IPS-20b (cell line): ENCODE results near the gene VSNL1.

Experiments
- H3K27ac ChIP-seq: one replicate; pipeline ENCODE4 v1.5.1; 2013; ENCODE audit warnings: low read length
- H3K27me3 ChIP-seq: 2 replicates; pipeline ENCODE4 v1.6.1; 2013; ENCODE audit warnings: mild to moderate bottlenecking, low read length, inconsistent platforms; ENCODE audit not compliant: insufficient read depth
- H3K36me3 ChIP-seq: 2 replicates; pipeline ENCODE4 v1.6.1; 2013; ENCODE audit warnings: low read depth, mild to moderate bottlenecking, inconsistent platforms, low read length, moderate library complexity; ENCODE audit not compliant: insufficient read depth
- H3K4me1 ChIP-seq: 2 replicates; pipeline ENCODE4 v1.6.1; 2013; ENCODE audit warnings: mild to moderate bottlenecking, control low read depth, inconsistent platforms, low read length, moderate library complexity; ENCODE audit not compliant: insufficient read depth
- H3K4me3 ChIP-seq: 2 replicates; pipeline ENCODE4 v1.5.1; 2013; ENCODE audit warnings: mild to moderate bottlenecking, low read length, inconsistent platforms
- H3K9ac ChIP-seq: 2 replicates; pipeline ENCODE4 v1.6.1; 2013; ENCODE audit warnings: low read depth, mild to moderate bottlenecking, inconsistent platforms, low read length, moderate library complexity
- H3K9me3 ChIP-seq: 2 replicates; pipeline ENCODE4 v1.6.1; 2013; ENCODE audit warnings: mild to moderate bottlenecking, low read depth, low read length, inconsistent platforms; ENCODE audit not compliant: insufficient read depth

The VSNL1 gene

DNA sequence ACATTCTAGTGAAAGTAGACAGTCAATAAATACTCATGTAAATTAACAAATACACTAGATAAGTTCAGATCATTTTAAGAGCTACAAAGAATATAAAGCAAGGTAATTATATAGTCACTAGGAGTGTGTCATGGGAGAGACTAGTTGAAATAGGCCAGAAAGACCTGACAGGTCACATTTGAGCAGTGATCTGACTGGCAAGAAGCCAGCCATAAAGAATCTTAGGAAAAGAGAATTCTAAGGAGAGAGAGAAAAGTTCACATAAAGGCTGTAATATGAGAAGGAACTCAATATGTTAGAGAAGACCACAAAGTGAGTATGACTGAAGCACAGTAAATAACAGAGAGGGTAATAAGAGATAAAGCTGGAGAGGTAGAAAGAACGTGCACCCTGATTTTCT, 31.2 kb downstream of the VSNL1 start:
- no peak overlapping the region for H3K4me3 ChIP-seq
- no peaks in the 10 kb centered on the region; the same call in 1 of the 2 replicates for H3K4me1 ChIP-seq
- H3K36me3 ChIP-seq = no peaks in the 10 kb centered on the region
- H3K27ac ChIP-seq = no peak overlapping the region
- no peaks in the 10 kb centered on the region for H3K9me3 ChIP-seq
- no peaks in the 10 kb centered on the region for H3K27me3 ChIP-seq
- no peak overlapping the region for H3K9ac ChIP-seq

DNA sequence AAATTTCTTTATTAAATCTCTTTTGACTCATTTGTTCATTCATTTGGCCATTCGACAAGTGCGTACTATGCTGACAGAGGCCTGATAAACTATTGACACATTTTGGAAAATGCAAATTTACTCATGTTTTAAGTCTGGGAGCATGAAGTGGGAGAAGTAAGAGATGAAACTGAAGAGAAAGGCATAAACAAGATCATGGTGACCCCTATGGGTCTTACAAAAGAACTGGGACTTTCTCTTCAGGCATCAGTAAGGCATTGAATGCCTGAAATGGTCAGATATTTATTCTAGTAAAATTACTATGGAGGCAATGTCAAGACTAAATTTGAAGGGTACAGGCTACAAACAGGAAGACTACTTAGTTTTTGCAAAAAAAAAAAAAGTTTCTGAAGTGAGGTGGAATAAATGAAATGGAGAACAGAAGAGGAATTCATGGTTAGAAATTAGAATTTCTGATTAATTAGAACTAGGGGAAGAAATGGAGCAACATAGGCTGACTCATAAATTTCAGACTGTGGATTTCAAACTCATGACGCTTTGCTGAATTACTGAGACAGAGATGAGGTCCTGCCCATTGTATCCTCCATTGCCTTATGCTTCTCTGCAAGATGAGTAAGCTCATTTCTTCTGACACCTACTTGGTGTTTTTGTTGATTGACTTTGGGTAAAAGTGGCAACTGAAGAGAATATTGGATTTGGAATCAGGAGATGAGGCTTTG, 32.7 kb downstream of the VSNL1 start:
- no peaks in the 10 kb centered on the region for H3K36me3 ChIP-seq
- no peaks in the 10 kb centered on the region for H3K27me3 ChIP-seq
- H3K9me3 ChIP-seq = no peaks in the 10 kb centered on the region
- no peak overlapping the region for H3K4me3 ChIP-seq
- no peak overlapping the region for H3K27ac ChIP-seq
- no peak overlapping the region for H3K9ac ChIP-seq
- no peaks in the 10 kb centered on the region; the same call in 1 of the 2 replicates for H3K4me1 ChIP-seq

DNA sequence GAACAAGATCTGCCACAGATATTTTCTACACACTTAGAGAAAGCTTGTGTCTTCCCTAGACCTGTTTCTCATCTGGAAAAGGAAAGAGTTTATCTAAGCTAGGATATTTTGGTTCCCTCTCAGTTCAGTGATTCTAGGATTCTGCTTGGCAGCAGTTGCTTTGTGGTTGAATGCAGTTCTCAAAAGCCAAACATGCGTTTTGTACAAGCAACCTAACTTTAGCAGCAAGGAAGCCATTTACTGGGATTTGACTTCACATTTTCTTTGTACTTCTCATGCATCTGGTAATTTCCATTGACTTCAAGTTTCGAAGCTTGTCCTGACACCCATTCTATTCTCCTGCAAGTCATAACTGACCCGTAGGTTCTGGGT, 33.3 kb downstream of the VSNL1 start:
- Histone ChIP-seq H3K36me3 (no peaks in the 10 kb centered on the region), H3K27ac (no peak overlapping the region), H3K4me1 (no peaks in the 10 kb centered on the region; the same call in 1 of the 2 replicates), H3K4me3 (no peak overlapping the region), H3K27me3 (no peaks in the 10 kb centered on the region), H3K9me3 (no peaks in the 10 kb centered on the region), H3K9ac (no peak overlapping the region)

DNA sequence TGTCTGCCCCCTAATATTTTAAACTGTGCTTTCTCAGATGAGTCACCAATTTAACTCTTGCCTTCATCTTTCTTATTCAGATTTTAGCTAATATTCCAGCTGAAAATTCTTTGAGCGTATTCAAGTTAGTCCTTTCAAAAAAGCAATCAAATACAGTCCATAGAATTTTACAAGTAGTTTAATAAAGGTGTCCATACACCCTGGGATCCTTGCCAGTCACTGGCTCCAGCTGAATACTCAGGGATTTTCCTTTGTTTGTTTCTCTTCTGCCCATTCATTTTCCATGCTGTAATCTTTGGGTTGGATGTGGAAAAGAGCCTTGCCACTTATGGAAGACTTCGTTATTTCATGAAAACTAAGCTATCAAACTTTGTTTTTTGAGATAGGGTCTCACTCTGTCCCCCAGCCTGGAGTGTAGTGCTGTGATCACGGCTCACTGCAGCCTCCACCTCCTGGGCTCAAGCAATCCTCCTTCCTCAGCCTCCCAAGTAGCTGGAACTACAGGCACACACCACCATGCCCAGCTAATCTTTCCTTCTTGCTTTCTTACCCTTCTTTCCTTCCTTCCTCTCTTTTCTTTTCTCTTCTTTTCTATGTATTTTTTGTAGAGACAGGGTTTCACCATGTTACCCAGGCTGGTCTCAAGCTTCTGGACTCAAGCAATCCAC, 34.0 kb downstream of the VSNL1 start:
- no peaks in the 10 kb centered on the region for H3K36me3 ChIP-seq
- no peaks in the 10 kb centered on the region for H3K9me3 ChIP-seq

DNA sequence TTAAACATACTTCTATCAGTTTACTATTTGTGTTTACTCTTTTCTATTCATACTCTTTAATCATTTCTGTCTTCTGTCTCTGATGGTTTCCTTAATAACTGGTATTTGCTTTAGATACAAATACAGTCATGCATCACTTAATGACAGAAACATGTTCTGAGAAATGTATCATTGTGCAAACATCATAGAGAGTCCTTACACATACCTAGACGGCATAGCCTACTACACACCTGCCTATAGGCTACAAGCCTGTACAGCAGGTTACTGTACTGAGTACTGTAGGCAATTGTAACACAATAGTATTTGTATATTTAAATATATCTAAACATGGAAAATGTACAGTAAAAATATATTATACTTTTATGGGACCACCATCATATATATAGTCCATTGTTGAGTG, 36.3 kb downstream of the VSNL1 start:
- Histone ChIP-seq H3K27me3 (no peaks in the 10 kb centered on the region), H3K9me3 (no peaks in the 10 kb centered on the region), H3K27ac (no peak overlapping the region), H3K4me1 (peaks cover 14% of the 10 kb centered on the region), H3K4me3 (no peak overlapping the region), H3K36me3 (no peaks in the 10 kb centered on the region), H3K9ac (no peak overlapping the region)

More for the DNA sequence above, 34.0 kb downstream of the VSNL1 start:
- no peaks in the 10 kb centered on the region for H3K27me3 ChIP-seq
- H3K4me3 ChIP-seq = no peak overlapping the region
- H3K9ac ChIP-seq = no peak overlapping the region
- no peak overlapping the region for H3K27ac ChIP-seq
- H3K4me1 ChIP-seq = peaks cover 3% of the 10 kb centered on the region; the same call in 1 of the 2 replicates

DNA sequence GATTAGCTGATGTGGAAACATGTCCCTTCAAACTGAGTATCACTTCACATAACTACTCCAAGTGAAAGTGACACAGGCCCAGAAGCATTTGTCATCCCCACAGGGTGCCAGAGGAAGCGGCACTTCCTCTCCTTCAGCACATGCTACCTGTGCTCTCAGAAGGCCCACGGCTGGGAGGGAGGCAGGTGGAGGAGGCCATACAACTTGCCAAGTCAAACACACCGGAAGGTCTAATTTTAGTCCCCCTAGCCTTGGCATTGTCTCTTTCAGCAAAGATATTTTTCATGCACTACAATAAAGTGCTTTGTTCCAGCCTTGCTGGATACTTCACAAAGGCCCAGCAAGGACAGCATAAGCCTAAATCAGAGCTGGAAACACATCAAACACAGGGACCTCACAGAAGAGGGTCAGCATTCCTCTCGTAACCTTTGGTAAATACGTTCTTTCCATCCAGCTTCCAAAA, 38.0 kb downstream of the VSNL1 start:
- H3K4me1 ChIP-seq = peaks cover 14% of the 10 kb centered on the region
- no peaks in the 10 kb centered on the region for H3K27me3 ChIP-seq
- no peak overlapping the region for H3K4me3 ChIP-seq
- no peaks in the 10 kb centered on the region for H3K9me3 ChIP-seq
- H3K27ac ChIP-seq = no peak overlapping the region
- no peaks in the 10 kb centered on the region for H3K36me3 ChIP-seq
- H3K9ac ChIP-seq = no peak overlapping the region

DNA sequence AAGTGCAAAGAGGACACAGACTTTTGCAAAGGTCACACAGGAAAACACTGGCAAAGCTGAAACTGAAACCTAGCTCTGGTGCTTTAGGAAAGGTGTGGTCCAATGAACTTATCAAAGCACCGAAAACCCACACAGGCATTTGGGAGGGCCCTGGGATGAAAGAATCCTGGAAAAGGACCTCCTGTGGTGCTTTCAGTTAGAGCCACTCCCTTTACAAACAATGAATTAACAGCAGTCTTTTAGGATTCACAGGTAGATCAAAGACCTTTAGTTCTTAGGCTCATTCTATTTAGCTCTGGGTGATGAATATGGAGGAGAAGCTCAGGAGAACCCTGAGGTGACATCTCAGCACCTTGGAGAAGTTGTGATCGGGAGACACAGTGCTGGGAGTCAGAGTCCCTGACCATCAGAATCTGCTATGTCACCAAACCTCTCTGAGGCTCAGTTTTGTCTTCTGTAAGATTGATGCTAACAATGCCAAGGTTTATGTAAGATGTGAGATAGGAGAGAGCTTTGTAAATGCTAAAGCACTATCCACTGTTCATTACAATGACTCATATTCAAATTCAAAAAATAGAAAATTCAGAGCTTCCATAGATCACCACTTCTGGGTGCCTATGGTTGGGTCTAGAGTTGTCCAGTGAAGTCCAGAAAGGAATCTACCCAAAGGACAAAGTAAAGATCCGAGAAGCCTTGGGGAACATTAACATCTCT, 39.3 kb downstream of the VSNL1 start:
- H3K9ac ChIP-seq = no peak overlapping the region

DNA sequence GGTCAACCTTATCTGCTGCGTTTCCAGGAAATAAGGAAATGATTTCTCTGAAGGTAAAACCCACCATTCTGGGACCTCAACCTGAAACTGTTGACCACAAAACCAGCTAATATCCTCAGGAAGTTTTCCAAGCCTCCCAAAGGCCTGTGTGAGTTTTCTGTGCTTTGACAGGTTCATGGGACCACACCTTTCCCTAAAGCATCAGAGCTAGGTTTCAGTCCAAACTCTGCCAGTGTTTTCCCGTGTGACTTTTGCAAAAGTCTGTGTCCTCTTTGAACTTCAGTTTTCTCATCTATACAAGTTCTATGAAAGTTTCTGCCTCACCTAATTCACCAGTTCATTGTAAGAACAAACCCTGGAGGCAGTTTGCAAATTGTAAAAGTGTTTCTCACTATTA, 39.8 kb downstream of the VSNL1 start:
- Histone ChIP-seq H3K27me3 (no peaks in the 10 kb centered on the region), H3K27ac (no peak overlapping the region), H3K36me3 (no peaks in the 10 kb centered on the region), H3K4me1 (peaks cover 14% of the 10 kb centered on the region), H3K9ac (no peak overlapping the region), H3K4me3 (no peak overlapping the region), H3K9me3 (no peaks in the 10 kb centered on the region)

More for the DNA sequence above, 39.3 kb downstream of the VSNL1 start:
- no peak overlapping the region for H3K4me3 ChIP-seq
- H3K9me3 ChIP-seq = no peaks in the 10 kb centered on the region
- H3K36me3 ChIP-seq = no peaks in the 10 kb centered on the region
- H3K27ac ChIP-seq = no peak overlapping the region
- H3K4me1 ChIP-seq = peaks cover 14% of the 10 kb centered on the region
- no peaks in the 10 kb centered on the region for H3K27me3 ChIP-seq

DNA sequence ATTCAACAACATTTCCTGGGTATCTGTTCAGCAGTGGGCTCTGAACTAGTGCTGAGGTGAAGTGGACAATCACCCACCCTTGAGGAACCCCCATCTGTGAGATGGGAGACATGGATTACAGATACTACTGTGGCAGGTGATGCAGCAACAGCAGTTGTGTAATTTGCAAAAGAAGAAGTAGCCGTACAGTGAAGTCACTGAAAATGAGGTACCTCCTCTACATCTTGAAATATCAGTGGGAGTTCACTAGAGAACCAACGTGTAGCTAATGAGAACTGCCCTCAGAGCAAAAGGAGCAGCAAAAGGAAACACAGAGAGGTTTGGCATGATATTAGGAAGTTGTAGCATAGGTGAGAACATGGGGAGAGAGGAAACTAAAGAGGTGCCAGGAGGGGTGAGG, 41.3 kb downstream of the VSNL1 start:
- Histone ChIP-seq H3K27me3 (no peaks in the 10 kb centered on the region), H3K9ac (no peak overlapping the region), H3K9me3 (no peaks in the 10 kb centered on the region), H3K36me3 (no peaks in the 10 kb centered on the region), H3K4me3 (no peak overlapping the region), H3K4me1 (peaks cover 14% of the 10 kb centered on the region), H3K27ac (no peak overlapping the region)

DNA sequence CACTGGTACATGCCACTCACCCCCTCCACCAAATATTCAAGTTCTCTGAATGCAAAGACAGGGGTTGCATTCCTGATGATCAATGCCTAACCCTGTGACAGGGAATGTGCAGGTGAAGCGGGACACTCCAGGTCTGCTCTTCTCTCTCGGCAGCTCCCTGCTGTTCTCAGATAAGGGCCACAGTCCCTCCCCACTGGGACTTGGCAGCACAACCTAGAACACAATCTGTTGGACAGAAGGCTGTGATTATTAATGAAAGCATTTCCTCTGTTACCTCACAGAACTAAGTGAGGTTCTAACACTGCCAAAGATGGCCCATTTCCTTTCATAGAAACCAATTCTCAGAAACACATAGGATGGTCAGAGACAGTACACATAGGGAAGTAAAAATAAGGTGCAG, 42.7 kb downstream of the VSNL1 start:
- H3K9ac ChIP-seq = no peak overlapping the region
- H3K9me3 ChIP-seq = no peaks in the 10 kb centered on the region
- H3K27ac ChIP-seq = no peak overlapping the region
- H3K36me3 ChIP-seq = no peaks in the 10 kb centered on the region
- peaks cover 19% of the 10 kb centered on the region for H3K4me1 ChIP-seq
- no peak overlapping the region for H3K4me3 ChIP-seq
- no peaks in the 10 kb centered on the region for H3K27me3 ChIP-seq

DNA sequence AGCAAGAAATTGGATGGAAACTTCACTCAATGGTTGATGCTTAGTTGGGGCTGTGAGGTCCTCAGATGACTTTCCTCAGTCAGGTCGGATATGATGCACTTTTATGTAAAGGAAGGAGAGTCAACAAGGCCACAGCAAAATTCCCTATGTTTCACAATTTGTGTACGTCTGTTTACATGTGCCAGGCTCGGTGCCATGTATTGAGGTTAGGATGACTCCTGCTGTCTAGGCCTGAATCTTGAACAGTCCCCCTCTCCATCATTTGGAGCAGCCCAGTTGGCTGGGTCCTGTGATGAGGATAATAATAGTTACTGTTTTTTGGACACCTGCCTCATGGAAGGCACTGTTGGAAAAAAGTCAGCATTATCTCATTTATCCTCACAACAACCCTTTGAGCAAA, 43.1 kb downstream of the VSNL1 start:
- Histone ChIP-seq H3K4me1 (peaks cover 19% of the 10 kb centered on the region), H3K27me3 (no peaks in the 10 kb centered on the region), H3K27ac (no peak overlapping the region), H3K4me3 (no peak overlapping the region), H3K9me3 (no peaks in the 10 kb centered on the region), H3K9ac (no peak overlapping the region), H3K36me3 (no peaks in the 10 kb centered on the region)

DNA sequence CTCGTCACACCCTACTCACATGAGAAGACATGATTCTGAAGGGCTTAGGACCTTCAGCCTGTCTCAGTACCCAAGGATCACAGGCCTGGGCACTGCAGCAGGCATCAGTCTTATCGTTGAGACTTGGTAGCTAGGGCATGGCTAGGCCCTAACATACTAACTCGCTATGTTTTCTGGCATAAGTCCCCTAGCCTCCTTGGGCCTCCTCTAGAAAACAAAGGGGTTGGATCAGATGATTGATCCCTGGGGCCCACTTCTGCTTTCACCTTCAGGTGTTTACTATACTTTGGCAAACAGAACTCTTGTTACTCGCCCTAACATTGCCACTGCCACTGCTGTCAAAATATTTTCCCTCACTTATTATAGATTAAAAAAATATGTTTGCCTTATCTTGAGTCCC, 44.2 kb downstream of the VSNL1 start:
- Histone ChIP-seq H3K27ac (no peak overlapping the region), H3K4me1 (peaks cover 18% of the 10 kb centered on the region), H3K27me3 (no peaks in the 10 kb centered on the region), H3K9me3 (no peaks in the 10 kb centered on the region), H3K4me3 (no peak overlapping the region), H3K36me3 (no peaks in the 10 kb centered on the region), H3K9ac (no peak overlapping the region)
